22Rv1 (cell line): ENCODE results near the gene JUP.
A peak's percentile ranks its signal among the peaks of the same experiment; 100 is the strongest.

Experiments
- H3K27ac ChIP-seq: fragments of 450-650 bp; 2 replicates; pipeline ENCODE4 v1.5.1; 2017
- CTCF ChIP-seq: fragments of 450-650 bp; IDR thresholded peaks from 2 replicates; pipeline ENCODE4 v1.5.1; 2017; ENCODE audit warnings: mild to moderate bottlenecking
- ZFX ChIP-seq: fragments of 450-650 bp; IDR thresholded peaks from 2 replicates; pipeline ENCODE4 v1.6.1; 2017; ENCODE audit warnings: antibody characterized with exemption, borderline replicate concordance

JUP gene

GRCh38 chr17:41823141-41823524 lies 36.6 kb upstream of the JUP start:
- TF ChIP-seq ZFX (no peak), CTCF (no peak)
- H3K27ac ChIP-seq, result no peak overlapping the region

GRCh38 chr17:41822216-41823140 lies 36.0 kb upstream of the JUP start:
- no peak overlapping the region for H3K27ac ChIP-seq
- no peak for TF ChIP-seq CTCF
- TF ChIP-seq ZFX, result no peak

DNA sequence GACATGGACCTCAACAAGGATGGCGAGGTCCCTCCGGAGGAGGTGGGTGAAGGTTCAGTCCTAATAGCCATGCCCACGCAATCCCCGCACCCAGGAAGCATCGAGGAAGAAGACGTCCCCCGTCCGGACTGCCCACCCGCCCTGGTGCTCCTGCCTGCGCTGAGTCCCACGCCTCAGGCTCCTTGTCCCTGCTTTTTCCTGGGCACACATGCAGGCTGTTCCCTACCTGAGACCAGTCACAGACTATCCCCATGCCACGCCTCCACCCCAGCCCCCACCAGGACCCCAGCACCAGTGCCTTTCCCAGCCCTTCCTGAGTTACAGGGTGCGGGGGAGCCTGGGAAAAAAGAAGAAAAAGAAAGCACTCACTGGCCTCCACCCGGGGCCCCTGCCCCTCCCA lies 35.3 kb upstream of the JUP start:
- no peak for TF ChIP-seq CTCF
- TF ChIP-seq ZFX, result no peak
- H3K27ac ChIP-seq, result no peak overlapping the region

DNA sequence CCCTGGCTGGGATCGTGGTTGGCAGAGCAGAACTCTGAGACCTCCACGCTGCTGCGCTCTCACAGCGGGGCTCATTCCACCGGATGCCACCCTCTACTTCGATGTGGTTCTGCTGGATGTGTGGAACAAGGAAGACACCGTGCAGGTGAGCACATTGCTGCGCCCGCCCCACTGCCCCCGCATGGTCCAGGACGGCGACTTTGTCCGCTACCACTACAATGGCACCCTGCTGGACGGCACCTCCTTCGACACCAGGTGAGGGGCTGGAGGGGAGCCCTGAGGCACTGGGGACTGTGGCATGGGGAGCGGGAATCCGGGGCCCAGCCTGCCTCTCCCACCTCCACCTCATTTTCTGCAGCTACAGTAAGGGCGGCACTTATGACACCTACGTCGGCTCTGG lies 31.5 kb upstream of the JUP start:
- TF ChIP-seq CTCF (no peak), ZFX (no peak)
- no peak overlapping the region for H3K27ac ChIP-seq

- H3K27ac ChIP-seq, result no peak overlapping the region
- TF ChIP-seq ZFX (no peak), CTCF (no peak)
Measured at GRCh38 chr17:41816637-41817320, 30.3 kb upstream of the JUP start.

- peak overlapping the region; percentile 92 for H3K27ac ChIP-seq
- TF ChIP-seq CTCF, result no peak
Measured at GRCh38 chr17:41814195-41814594, 27.7 kb upstream of the JUP start.

DNA sequence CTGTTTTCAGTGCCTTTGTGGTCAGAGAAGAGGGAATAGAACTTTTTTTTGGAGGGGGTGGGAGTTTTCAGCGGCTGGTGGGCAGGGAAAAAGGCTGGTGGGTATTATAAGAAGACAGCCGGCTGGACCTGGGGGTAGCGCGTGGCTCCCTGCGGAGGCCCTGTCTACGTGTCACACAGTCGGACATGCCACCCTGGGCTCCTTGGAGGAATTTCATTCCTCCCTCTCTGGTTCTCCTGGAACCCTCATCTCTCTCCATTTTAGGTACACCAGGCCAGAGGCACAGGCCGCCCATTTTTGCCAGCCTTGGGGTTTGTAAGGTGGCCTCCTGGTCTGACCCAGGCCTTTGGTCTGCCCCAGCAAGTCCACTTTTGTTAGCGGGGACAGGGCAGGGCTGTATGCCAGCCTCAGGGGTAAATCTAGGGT lies 27.2 kb upstream of the JUP start:
- H3K27ac ChIP-seq, result peak overlapping the region; percentile 92
- TF ChIP-seq CTCF (no peak), ZFX (no peak)
